OCI-LY7 (cell line): ENCODE results near the gene GAPDHS. TPM values are rescaled to one million over a fixed set of nuclear protein-coding genes. Genes with fewer than 3 reads are reported as not detected.

Experiments used
- BruUV-seq: library from RNA; stranded (reverse); fragments of 400-500 nt; replicated peaks from 2 replicates; lab custom pipeline; 2021; lab: Mats Ljungman, UMichigan
- CTCF ChIA-PET: fragments of 300-600 bp; sonication (Branson Sonifier 250); formaldehyde crosslinking; loops from one replicate; lab custom pipeline; 2022; ENCODE audit warnings: antibody characterized with exemption; ENCODE audit not compliant: unreplicated experiment; lab: Charles Lee
- POLR2A ChIA-PET: fragments of 300-600 bp; sonication (Branson Sonifier 250); formaldehyde crosslinking; loops from one replicate; lab custom pipeline; 2022; ENCODE audit warnings: antibody characterized with exemption; lab: Charles Lee
- DNase-seq: peaks from one replicate; pipeline ENCODE4 v3.0.0-alpha.2; 2015; ENCODE audit warnings: low spot score
- H2AFZ ChIP-seq: fragments of 200-600 bp; sonication (generic), shearing (Covaris generic); 2 replicates; pipeline ENCODE4 v1.6.1; 2014; ENCODE audit warnings: mild to moderate bottlenecking, antibody characterized with exemption, low read length, moderate library complexity
- H3K27ac ChIP-seq: fragments of 200-600 bp; sonication (generic); 2 replicates; pipeline ENCODE4 v1.5.1; 2014; ENCODE audit warnings: mixed run types, low read depth, mild to moderate bottlenecking, moderate library complexity, low read length, inconsistent platforms; ENCODE audit not compliant: poor library complexity, severe bottlenecking
- H3K36me3 ChIP-seq: fragments of 200-600 bp; sonication (generic); 2 replicates; pipeline ENCODE4 v1.6.1; 2014; ENCODE audit warnings: mild to moderate bottlenecking, antibody characterized with exemption, low read length, moderate library complexity, mixed read lengths; ENCODE audit not compliant: insufficient read depth
- H3K4me1 ChIP-seq: fragments of 200-600 bp; sonication (generic); 2 replicates; pipeline ENCODE4 v1.5.1; 2014; ENCODE audit warnings: mild to moderate bottlenecking, low read length; ENCODE audit not compliant: insufficient read depth, poor library complexity, severe bottlenecking
- H3K4me2 ChIP-seq: fragments of 200-600 bp; sonication (generic); 2 replicates; pipeline ENCODE4 v1.6.1; 2014; ENCODE audit warnings: mild to moderate bottlenecking, low read length
- H3K4me3 ChIP-seq: fragments of 200-600 bp; sonication (generic); 2 replicates; pipeline ENCODE4 v1.5.1; 2014; ENCODE audit warnings: mild to moderate bottlenecking, low read depth, low read length; ENCODE audit not compliant: poor library complexity, severe bottlenecking
- H3K79me2 ChIP-seq: fragments of 200-600 bp; sonication (generic); 2 replicates; pipeline ENCODE4 v1.6.1; 2016; ENCODE audit warnings: low read depth, mild to moderate bottlenecking, low read length, moderate library complexity, mixed read lengths; ENCODE audit not compliant: insufficient read depth
- H3K9me2 ChIP-seq: fragments of 200-600 bp; sonication (generic); 2 replicates; pipeline ENCODE4 v1.6.1; 2016; ENCODE audit warnings: mild to moderate bottlenecking, low read length, mixed read lengths; ENCODE audit not compliant: insufficient read depth
- H3K9me3 ChIP-seq: fragments of 200-600 bp; sonication (generic); 2 replicates; pipeline ENCODE4 v1.6.1; 2014; ENCODE audit warnings: mild to moderate bottlenecking, mixed run types, low read length, mixed read lengths
- H4K20me1 ChIP-seq: fragments of 200-600 bp; sonication (generic); 2 replicates; pipeline ENCODE4 v1.6.1; 2014; ENCODE audit warnings: mild to moderate bottlenecking, antibody characterized with exemption, low read length, moderate library complexity, mixed read lengths; ENCODE audit not compliant: insufficient read depth
- CTCF ChIP-seq: fragments of 200-600 bp; sonication (generic); conservative IDR thresholded peaks from 2 replicates; pipeline ENCODE4 v1.5.1; 2014; ENCODE audit warnings: mild to moderate bottlenecking, antibody characterized with exemption, low read length, moderate library complexity, mixed read lengths
- EZH2phosphoT487 ChIP-seq: fragments of 200-600 bp; sonication (generic); IDR thresholded peaks from 2 replicates; pipeline ENCODE4 v1.6.1; 2018; ENCODE audit warnings: low read depth, borderline replicate concordance, mild to moderate bottlenecking, mixed run types, antibody characterized with exemption, low read length, moderate library complexity, mixed read lengths
- intact Hi-C: fragments of 100-400 bp; cut with micrococcal nuclease; formaldehyde crosslinking; loops from one replicate; pipeline ENCODE4 v1.10.0; 2022; ENCODE audit not compliant: unreplicated experiment
- total RNA-seq, 2 experiments: library from RNA; depleted of rRNA in 1 of 2; stranded (reverse); fragments of >200 nt in 1 of 2; shearing (Covaris generic) in 1 of 2; gene quantifications; 2 replicates each; pipeline ENCODE4 v1.2.3, GENCODE V29; 2014 to 2022

The GAPDHS gene
- total RNA-seq, 2 experiments from 2014 or later, result not detected

- Histone ChIP-seq H3K9me2 (no peaks in the 10 kb centered on the region), H3K4me1 (no peaks in the 10 kb centered on the region), H3K79me2 (no peaks in the 10 kb centered on the region), H3K4me3 (no peak overlapping the region), H3K27ac (no peak overlapping the region), H4K20me1 (no peaks in the 10 kb centered on the region), H3K4me2 (no peak overlapping the region), H2AFZ (no peak overlapping the region), H3K36me3 (no peaks in the 10 kb centered on the region), H3K9me3 (0 out of 2 replicates have a peak, but pooled peaks cover 7% of the 10 kb centered on the region)
- TF ChIP-seq CTCF, result no peak
- no peak for TF ChIP-seq EZH2phosphoT487
- ChIA-PET CTCF (no interaction called here), POLR2A (no interaction called here)
- DNase-seq, result no peak
- intact Hi-C loops, result no loop called here
- BruUV-seq, result no TSS peak
These were observed 38.2 kb downstream of the GAPDHS start for GRCh38 chr19:35571406-35571965.

GRCh38 chr19:35577918-35578317 lies 44.7 kb downstream of the GAPDHS start:
- ChIA-PET POLR2A (no interaction called here), CTCF (no interaction called here)
- no peak overlapping the region for H3K4me2 ChIP-seq
- H3K9me2 ChIP-seq, result no peaks in the 10 kb centered on the region
- H3K4me1 ChIP-seq, result no peaks in the 10 kb centered on the region
- H3K36me3 ChIP-seq, result no peaks in the 10 kb centered on the region
- no peaks in the 10 kb centered on the region for H4K20me1 ChIP-seq
- H2AFZ ChIP-seq, result no peak overlapping the region
- H3K79me2 ChIP-seq, result no peaks in the 10 kb centered on the region
- DNase-seq, result no peak
- no TSS peak for BruUV-seq
- H3K9me3 ChIP-seq, result 0 out of 2 replicates have a peak, but pooled peaks cover 9% of the 10 kb centered on the region
- no peak overlapping the region for H3K4me3 ChIP-seq
- TF ChIP-seq EZH2phosphoT487 (no peak), CTCF (no peak)
- no peak overlapping the region for H3K27ac ChIP-seq
- intact Hi-C loops, result no loop called here

GRCh38 chr19:35578707-35579106 lies 45.5 kb downstream of the GAPDHS start:
- no peak for TF ChIP-seq EZH2phosphoT487
- TF ChIP-seq CTCF, result no peak
- intact Hi-C loops, result no loop called here
- Histone ChIP-seq H3K79me2 (no peaks in the 10 kb centered on the region), H4K20me1 (no peaks in the 10 kb centered on the region), H3K36me3 (no peaks in the 10 kb centered on the region), H3K9me2 (no peaks in the 10 kb centered on the region), H3K27ac (no peak overlapping the region), H3K4me3 (no peak overlapping the region), H2AFZ (no peak overlapping the region), H3K4me1 (no peaks in the 10 kb centered on the region), H3K4me2 (no peak overlapping the region), H3K9me3 (0 out of 2 replicates have a peak, but pooled peaks cover 9% of the 10 kb centered on the region)
- ChIA-PET CTCF (no interaction called here), POLR2A (no interaction called here)
- no TSS peak for BruUV-seq
- DNase-seq, result no peak
